Natural killer cell (primary cell): ENCODE measurements around the gene FBXO31. TPM values are rescaled to one million over a fixed set of nuclear protein-coding genes. Genes with fewer than 3 reads are reported as not detected.

ENCODE experiments used
- ATAC-seq, 3 donors: fragments of 150-1000 bp in 2 of 3; fragments of 200-7000 bp in 1 of 3; cut with Tn5 transposase; 1 replicate in 1 of 3; 2 replicates in 2 of 3; pipeline ENCODE4 v1.10.0; 2021; ENCODE audit warnings: mild to moderate bottlenecking in 2 of 3, moderate library complexity in 2 of 3
- DNase-seq, 2 donors: peaks; one replicate each; pipeline versions ENCODE4 v3.0.0 to v3.0.0-alpha.2; 2013 to 2021; ENCODE audit warnings: mixed read lengths in 1 of 2
- H3K27ac ChIP-seq: one replicate; pipeline ENCODE4 v1.5.1; 2013; ENCODE audit warnings: mild to moderate bottlenecking, low read length
- H3K27me3 ChIP-seq: one replicate; pipeline ENCODE4 v1.6.1; 2013; ENCODE audit warnings: low read length; ENCODE audit not compliant: control insufficient read depth, insufficient read depth
- H3K36me3 ChIP-seq: one replicate; pipeline ENCODE4 v1.6.1; 2013; ENCODE audit warnings: low read length; ENCODE audit not compliant: control insufficient read depth, insufficient read depth
- H3K4me1 ChIP-seq: one replicate; pipeline ENCODE4 v1.6.1; 2013; ENCODE audit warnings: low read length; ENCODE audit not compliant: control insufficient read depth, insufficient read depth
- H3K4me3 ChIP-seq: one replicate; pipeline ENCODE4 v1.5.1; 2013; ENCODE audit warnings: low read length
- H3K9me3 ChIP-seq: one replicate; pipeline ENCODE4 v1.6.1; 2013; ENCODE audit warnings: low read length; ENCODE audit not compliant: control insufficient read depth, insufficient read depth
- H3K27ac Mint-ChIP-seq, 2 donors: one replicate each; pipeline ENCODE4 v1.8.0; 2022; ENCODE audit warnings: mild to moderate bottlenecking in 2 of 2, mixed read lengths in 2 of 2, moderate library complexity in 1 of 2
- H3K27me3 Mint-ChIP-seq, 2 donors: one replicate each; pipeline ENCODE4 v1.8.0; 2022; ENCODE audit warnings: low read depth in 2 of 2, mixed read lengths in 2 of 2
- H3K36me3 Mint-ChIP-seq: one replicate; pipeline ENCODE4 v1.8.0; 2022; ENCODE audit warnings: mixed read lengths
- H3K4me1 Mint-ChIP-seq, 2 donors: one replicate each; pipeline ENCODE4 v1.8.0; 2022; ENCODE audit warnings: mixed read lengths in 2 of 2
- H3K4me3 Mint-ChIP-seq: one replicate; pipeline ENCODE4 v1.8.0; 2022; ENCODE audit warnings: mild to moderate bottlenecking, moderate library complexity, mixed read lengths
- H3K9me3 Mint-ChIP-seq, 2 donors: one replicate each; pipeline ENCODE4 v1.8.0; 2022; ENCODE audit warnings: mixed read lengths in 2 of 2
- CTCF ChIP-seq: fragments of 200-600 bp; IDR thresholded peaks from one replicate; pipeline ENCODE4 v1.8.0; 2022; ENCODE audit warnings: antibody characterized with exemption
- WGBS: methylation state at CpG from one replicate; pipeline ENCODE4 v1.1.7; 2013; ENCODE audit warnings: missing lambda C conversion rate; ENCODE audit not compliant: insufficient coverage; 5-methylcytosine and 5-hydroxymethylcytosine counted together
- intact Hi-C: fragments of 100-400 bp; cut with micrococcal nuclease; formaldehyde crosslinking; loops from one replicate; pipeline ENCODE4 v1.14.2; 2022
- total RNA-seq, 4 donors: library from RNA; stranded (reverse); fragments of 120-200 nt in 1 of 4; gene quantifications; one replicate each; pipeline versions ENCODE4 v1.2.3 to v1.2.4, GENCODE V29; 2013 to 2022

The FBXO31 gene
- total RNA-seq, 3 donors from 2014 or later (not counting 1 experiment from before 2014, with no cell fraction given): 32.2 to 47.2 (median 37.6) TPM

DNA sequence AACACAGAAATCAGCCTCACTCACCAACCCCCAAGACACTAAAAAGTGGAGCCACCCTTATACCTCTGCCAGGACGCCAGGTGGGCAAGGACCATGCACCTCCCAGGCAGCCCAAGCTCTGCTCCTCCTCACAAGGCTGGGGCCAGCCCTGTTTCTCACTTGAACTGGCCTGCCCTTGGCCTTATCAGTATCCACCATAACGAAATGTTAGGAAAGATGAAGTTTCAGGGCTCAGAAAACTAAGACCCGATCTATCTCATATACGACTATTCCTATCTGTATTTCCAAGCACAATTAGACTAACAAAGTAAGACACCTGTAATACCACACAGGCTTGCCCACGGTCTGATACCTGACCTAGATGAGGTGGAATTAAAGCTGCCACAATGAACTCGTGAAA lies 6.9 kb downstream of the FBXO31 start:
- DNase-seq (no peak), ATAC-seq (no peak)
- H3K4me3 Mint-ChIP-seq: no peak overlapping the region
- TF ChIP-seq CTCF: no peak
- Histone ChIP-seq H3K9me3 (no peaks in the 10 kb centered on the region), H3K27me3 (no peaks in the 10 kb centered on the region), H3K27ac (no peak overlapping the region), H3K4me3 (no peak overlapping the region), H3K36me3 (no peaks in the 10 kb centered on the region), H3K4me1 (peaks cover 12% of the 10 kb centered on the region)
- no peaks in the 10 kb centered on the region for H3K27me3 Mint-ChIP-seq
- WGBS: 86% methylated on average over 6 of the region's 6 CpGs
- no peak overlapping the region for H3K27ac Mint-ChIP-seq
- no peaks in the 10 kb centered on the region for H3K36me3 Mint-ChIP-seq
- intact Hi-C loops: no loop called here
- H3K9me3 Mint-ChIP-seq: no peaks in the 10 kb centered on the region
- H3K4me1 Mint-ChIP-seq: peaks cover 30% of the 10 kb centered on the region in 2 donors

- Histone ChIP-seq H3K9me3 (no peaks in the 10 kb centered on the region), H3K27me3 (no peaks in the 10 kb centered on the region), H3K4me3 (no peak overlapping the region), H3K4me1 (peaks cover 15% of the 10 kb centered on the region), H3K27ac (no peak overlapping the region), H3K36me3 (no peaks in the 10 kb centered on the region)
- Mint-ChIP-seq H3K27me3 (no peaks in the 10 kb centered on the region), H3K4me3 (no peak overlapping the region), H3K4me1 (peaks cover 29 to 31% of the 10 kb centered on the region in 2 donors), H3K36me3 (no peaks in the 10 kb centered on the region), H3K9me3 (no peaks in the 10 kb centered on the region), H3K27ac (no peak overlapping the region)
- intact Hi-C loops: no loop called here
- 82% methylated on average over 8 of the region's 9 CpGs for whole genome bisulfite sequencing
- no peak for TF ChIP-seq CTCF
- ATAC-seq (no peak), DNase-seq (no peak)
Measured at GRCh38 chr16:87375426-87376135, 8.0 kb downstream of the FBXO31 start.

DNA sequence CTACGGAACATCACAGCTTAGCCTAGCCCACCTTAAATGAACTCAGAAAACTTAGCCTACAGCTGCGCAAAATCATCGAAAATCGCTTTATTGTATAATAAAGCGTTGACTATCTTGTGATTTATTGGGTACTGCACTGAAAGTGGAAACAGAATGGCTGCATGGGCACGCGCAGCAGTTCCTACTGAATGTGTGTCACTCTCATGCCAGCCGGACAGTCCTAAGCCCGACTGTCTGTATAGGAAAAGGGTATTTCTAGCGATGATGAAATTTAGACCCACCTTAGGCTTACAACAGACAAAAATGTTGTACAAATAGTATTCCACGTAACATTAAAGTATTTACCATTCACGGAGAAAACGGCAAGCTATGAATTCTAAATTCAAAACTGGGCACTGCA lies 9.3 kb downstream of the FBXO31 start:
- Mint-ChIP-seq H3K9me3 (no peaks in the 10 kb centered on the region), H3K27ac (no peak overlapping the region), H3K36me3 (no peaks in the 10 kb centered on the region), H3K4me1 (peaks cover 29 to 37% of the 10 kb centered on the region in 2 donors), H3K27me3 (no peaks in the 10 kb centered on the region), H3K4me3 (no peak overlapping the region)
- intact Hi-C loops: no loop called here
- ATAC-seq (no peak), DNase-seq (no peak)
- Histone ChIP-seq H3K4me3 (no peak overlapping the region), H3K9me3 (no peaks in the 10 kb centered on the region), H3K27me3 (no peaks in the 10 kb centered on the region), H3K36me3 (no peaks in the 10 kb centered on the region), H3K4me1 (peaks cover 15% of the 10 kb centered on the region), H3K27ac (no peak overlapping the region)
- WGBS: 99% methylated on average over 13 of the region's 13 CpGs
- no peak for TF ChIP-seq CTCF

GRCh38 chr16:87372305-87372704 lies 11.3 kb downstream of the FBXO31 start:
- no peak overlapping the region for H3K27ac ChIP-seq
- Mint-ChIP-seq H3K27me3 (no peaks in the 10 kb centered on the region), H3K36me3 (no peaks in the 10 kb centered on the region), H3K27ac (no peak overlapping the region), H3K4me1 (peaks cover 32 to 44% of the 10 kb centered on the region in 2 donors), H3K4me3 (no peak overlapping the region), H3K9me3 (no peaks in the 10 kb centered on the region)
- WGBS: 95% methylated on average over 4 of the region's 4 CpGs
- H3K4me1 ChIP-seq: peaks cover 15% of the 10 kb centered on the region
- intact Hi-C loops: no loop called here
- H3K4me3 ChIP-seq: no peak overlapping the region
- no peaks in the 10 kb centered on the region for H3K36me3 ChIP-seq
- ATAC-seq (no peak), DNase-seq (no peak)
- no peaks in the 10 kb centered on the region for H3K27me3 ChIP-seq
- H3K9me3 ChIP-seq: no peaks in the 10 kb centered on the region
- no peak for TF ChIP-seq CTCF
